K562 (cell line): ENCODE measurements around the gene GLRX3. TPM values are rescaled to one million over a fixed set of nuclear protein-coding genes. Genes with fewer than 3 reads are reported as not detected.
A peak's percentile ranks its signal among the peaks of the same experiment; 100 is the strongest.

Experiments used
- ATAC-seq: fragments of 200-7000 bp; cut with Tn5 transposase; 3 replicates; pipeline ENCODE4 v1.9.1; 2020; ENCODE audit warnings: moderate library complexity
- BruUV-seq: library from RNA; stranded (reverse); fragments of 400-500 nt; replicated peaks from 2 replicates; lab custom pipeline; 2021; lab: Mats Ljungman, UMichigan
- CTCF ChIA-PET: fragments of 300-600 bp; formaldehyde crosslinking; extraction: SDS; loops from one replicate; lab custom pipeline; 2021; ENCODE audit warnings: low intra/inter-chr PET ratio; lab: Yijun Ruan, JAX
- POLR2A ChIA-PET: fragments of 300-600, 350-650 bp; sonication (Branson Sonifier 250); formaldehyde crosslinking; extraction: SDS; loops from one replicate; lab custom pipeline; 2021; ENCODE audit warnings: antibody characterized with exemption, inconsistent platforms; lab: Yijun Ruan, JAX
- DNase-seq, 4 experiments: peaks; one replicate each; pipeline versions ENCODE4 v3.0.0 to v3.0.0-alpha.2; 2011 to 2018; ENCODE audit warnings: low spot score in 3 of 4, mixed read lengths in 3 of 4; ENCODE audit errors: extremely low read depth in 1 of 4
- FAIRE-seq: peaks from 2 replicates; lab custom pipeline; 2011; peaks lifted over from hg19 to GRCh38; lab: Jason Lieb, UNC
- H2AFZ ChIP-seq: 2 replicates; pipeline ENCODE4 v1.6.0; 2011; ENCODE audit warnings: low read depth, low read length, control low read depth, inconsistent platforms
- H3K27ac ChIP-seq: fragments of 200-600 bp; 3 replicates; pipeline ENCODE4 v1.8.0; 2011; ENCODE audit warnings: low read depth, mild to moderate bottlenecking, control low read depth, inconsistent platforms, low read length, moderate library complexity, mixed read lengths; ENCODE audit errors: extremely low read depth
- H3K27me3 ChIP-seq, 2 experiments: fragments of 300-600 bp in 1 of 2; 2 replicates in 1 of 2; 3 replicates in 1 of 2; pipeline versions ENCODE4 v1.6.0 to v1.8.0; 2011; ENCODE audit warnings: inconsistent platforms in 2 of 2, low read length in 2 of 2, mild to moderate bottlenecking in 1 of 2, mixed read lengths in 1 of 2, moderate library complexity in 1 of 2; ENCODE audit not compliant: control insufficient read depth in 2 of 2, insufficient read depth in 2 of 2
- H3K36me3 ChIP-seq: fragments of 300-600 bp; 3 replicates; pipeline ENCODE4 v1.8.0; 2011; ENCODE audit warnings: mild to moderate bottlenecking, low read length, inconsistent platforms; ENCODE audit not compliant: control insufficient read depth, insufficient read depth
- H3K4me1 ChIP-seq, 2 experiments: fragments of 200-600 bp in 1 of 2; replicated peaks in 1 of 2; 2 replicates in 1 of 2; 3 replicates in 1 of 2; pipeline versions ENCODE4 v1.5.1 to v1.8.0; 2011; ENCODE audit warnings: inconsistent platforms in 2 of 2, low read length in 2 of 2, mild to moderate bottlenecking in 1 of 2, mixed read lengths in 1 of 2, moderate library complexity in 1 of 2; ENCODE audit not compliant: control insufficient read depth in 2 of 2, insufficient read depth in 2 of 2
- H3K4me2 ChIP-seq: 2 replicates; pipeline ENCODE4 v1.6.1; 2011; ENCODE audit warnings: low read length, control low read depth, inconsistent platforms, mixed read lengths; ENCODE audit not compliant: insufficient read depth
- H3K4me3 ChIP-seq: fragments of 200-600 bp; sonication (generic), shearing (Covaris generic); 2 replicates; pipeline ENCODE4 v1.5.1; 2016; ENCODE audit warnings: control low read depth, inconsistent platforms
- H3K79me2 ChIP-seq: fragments of 200-600 bp; 3 replicates; pipeline ENCODE4 v1.8.0; 2011; ENCODE audit warnings: low read length, inconsistent platforms; ENCODE audit not compliant: control insufficient read depth, insufficient read depth
- H3K9ac ChIP-seq, 2 experiments: 2 replicates each; pipeline versions ENCODE4 v1.6.0 to v1.6.1; 2011; ENCODE audit warnings: low read depth in 2 of 2, low read length in 2 of 2, control low read depth in 1 of 2, inconsistent platforms in 1 of 2, mild to moderate bottlenecking in 1 of 2, mixed read lengths in 1 of 2; ENCODE audit not compliant: insufficient read depth in 1 of 2
- H3K9me1 ChIP-seq: one replicate; pipeline ENCODE4 v1.6.0; 2011; ENCODE audit warnings: inconsistent platforms, mild to moderate bottlenecking, low read length, moderate library complexity; ENCODE audit not compliant: control insufficient read depth, insufficient read depth
- H3K9me3 ChIP-seq: replicated peaks from 2 replicates; pipeline ENCODE4 v1.5.1; 2011; ENCODE audit warnings: low read depth, low read length, inconsistent platforms; ENCODE audit not compliant: control insufficient read depth, insufficient read depth
- H4K20me1 ChIP-seq: replicated peaks from 2 replicates; pipeline ENCODE4 v1.6.1; 2011; ENCODE audit warnings: low read length, inconsistent platforms, mixed read lengths; ENCODE audit not compliant: control insufficient read depth, insufficient read depth
- ATF3 ChIP-seq, 2 experiments: fragments of 450-650 bp in 1 of 2; sonication (generic) in 1 of 2; formaldehyde crosslinking in 1 of 2; IDR thresholded peaks in 1 of 2; conservative IDR thresholded peaks in 1 of 2; 2 replicates each; pipeline versions ENCODE4 v1.6.1 to v1.8.1; 2016 to 2023; ENCODE audit warnings: mild to moderate bottlenecking in 2 of 2, moderate library complexity in 2 of 2, inconsistent platforms in 1 of 2, missing genetic modification reagents in 1 of 2
- CEBPB ChIP-seq: fragments of 450-650 bp; IDR thresholded peaks from 2 replicates; pipeline ENCODE4 v1.6.1; 2016; ENCODE audit warnings: missing genetic modification characterization, missing compliant biosample characterization
- CHD1 ChIP-seq: fragments of 200-600 bp; sonication (generic); IDR thresholded peaks from one replicate; pipeline ENCODE4 v1.6.1; 2012; ENCODE audit warnings: mild to moderate bottlenecking, moderate library complexity, low read length, inconsistent platforms
- CTCF ChIP-seq, 3 experiments: IDR thresholded peaks in 2 of 3; conservative IDR thresholded peaks in 1 of 3; 2 replicates each; pipeline ENCODE4 v1.5.1; 2011 to 2012; ENCODE audit warnings: low read length in 3 of 3, mild to moderate bottlenecking in 3 of 3, control low read depth in 2 of 3, improper control_type of control experiment in 1 of 3, inconsistent platforms in 1 of 3, low read depth in 1 of 3, mixed read lengths in 1 of 3, moderate library complexity in 1 of 3; ENCODE audit not compliant: insufficient read depth in 2 of 3
- DPF2 ChIP-seq: fragments of 450-650 bp; IDR thresholded peaks from 2 replicates; pipeline ENCODE4 v1.6.1; 2016
- HDAC8 ChIP-seq: fragments of 450-650 bp; IDR thresholded peaks from 2 replicates; pipeline ENCODE4 v1.6.1; 2016; ENCODE audit warnings: mild to moderate bottlenecking, missing genetic modification characterization, moderate library complexity, missing compliant biosample characterization
- HDGF ChIP-seq: fragments of 450-650 bp; IDR thresholded peaks from 2 replicates; pipeline ENCODE4 v1.6.1; 2016
- PYGO2 ChIP-seq: fragments of 450-650 bp; IDR thresholded peaks from 2 replicates; pipeline ENCODE4 v1.6.1; 2016; ENCODE audit warnings: mild to moderate bottlenecking, missing genetic modification characterization, moderate library complexity, missing compliant biosample characterization
- TEAD1 ChIP-seq, 2 experiments: fragments of 450-650 bp in 1 of 2; sonication (generic) in 1 of 2; formaldehyde crosslinking; IDR thresholded peaks; 2 replicates each; pipeline versions ENCODE4 v1.4.0 to v1.8.0; 2020 to 2022; ENCODE audit warnings: mild to moderate bottlenecking in 2 of 2, missing genetic modification reagents in 1 of 2
- XRCC5 ChIP-seq: fragments of 200-400 bp; formaldehyde crosslinking; IDR thresholded peaks from 2 replicates; pipeline ENCODE4 v1.6.1; 2017; ENCODE audit warnings: low read depth, mild to moderate bottlenecking, low read length
- ZKSCAN8 ChIP-seq: fragments of 200-800 bp; sonication (Bioruptor generic); IDR thresholded peaks from 2 replicates; pipeline ENCODE4 v1.6.1; 2016; ENCODE audit warnings: missing genetic modification characterization, missing compliant biosample characterization
- ZNF174 ChIP-seq: fragments of 250-450 bp; sonication (Bioruptor Pico); IDR thresholded peaks from 2 replicates; pipeline ENCODE4 v1.4.0; 2020; ENCODE audit warnings: mild to moderate bottlenecking
- ZNF384 ChIP-seq: IDR thresholded peaks from 2 replicates; pipeline ENCODE4 v1.6.1; 2012; ENCODE audit warnings: low read depth, low read length, improper control_type of control experiment
- ZNF511 ChIP-seq: sonication (generic); formaldehyde crosslinking; IDR thresholded peaks from 2 replicates; pipeline ENCODE4 v1.8.0; 2022; ENCODE audit warnings: mild to moderate bottlenecking, missing genetic modification reagents
- WGBS: fragments of 100-300 bp; shearing (Covaris generic); methylation state at CpG from one replicate; pipeline ENCODE4 v1.1.6; 2016; ENCODE audit warnings: low coverage, mixed read lengths; ENCODE audit not compliant: insufficient coverage; ENCODE audit errors: missing lambda C conversion rate; 5-methylcytosine and 5-hydroxymethylcytosine counted together
- in situ Hi-C: fragments of 300-500 bp; cut with MboI; formaldehyde crosslinking; loops from 4 replicates; pipeline ENCODE4 v1.15.0; 2018; ENCODE audit warnings: inconsistent platforms, mixed read lengths
- intact Hi-C: fragments of 100-400 bp; cut with micrococcal nuclease; formaldehyde crosslinking; loops from 2 replicates; pipeline ENCODE4 v1.14.2; 2022
- polyA plus RNA-seq, 8 experiments: library from polyadenylated mRNA; depleted of rRNA in 4 of 8; stranded (reverse) in 5 of 8; unstranded in 3 of 8; fragments of >200 nt; fragmentation: Nextera tagmentation in 2 of 8; fragmentation: Illumina TruSeq in 1 of 8; extraction: Ambion mirVana in 2 of 8; extraction: Trizol in 1 of 8; gene quantifications; 2 replicates each; pipeline versions ENCODE4 v1.2.1 to v1.2.3, GENCODE V29; 2011 to 2014; ENCODE audit warnings: inconsistent platforms in 1 of 8, missing spikeins in 1 of 8
- total RNA-seq, 7 experiments: library from RNA; depleted of rRNA in 6 of 7; stranded (reverse); fragments of >200 nt in 6 of 7; fragmentation: Illumina TruSeq in 2 of 7; extraction: Trizol in 2 of 7; gene quantifications; 2 replicates each; pipeline versions ENCODE4 v1.2.1 to v1.2.3, GENCODE V29; 2011 to 2021; ENCODE audit warnings: low replicate concordance in 1 of 7
- TF ChIP-seq, protein P1 (sequence below): fragments of 450-650 bp; IDR thresholded peaks from 2 replicates; pipeline ENCODE4 v1.6.1; 2016; ENCODE audit warnings: borderline replicate concordance

The GLRX3 gene
- total and polyA plus RNA-seq, 9 of the 15 experiments (the other 6 are each of a cell fraction or from before 2014, with no cell fraction given), result 115 to 190 (median 169) TPM

GRCh38 chr10:130109796-130110245, 26.4 kb upstream of the GLRX3 start:
- FAIRE-seq, result peak; percentile 80
- Histone ChIP-seq H3K27ac (peak overlapping the region; percentile 84), H3K36me3 (no peaks in the 10 kb centered on the region), H3K9ac (peak overlapping the region; percentile 84 to 93), H3K79me2 (peaks cover 13% of the 10 kb centered on the region; the same call in 2 of the 3 replicates), H3K9me3 (no peaks in the 10 kb centered on the region), H4K20me1 (no peaks in the 10 kb centered on the region), H3K4me3 (peak overlapping the region; percentile 68), H3K9me1 (peaks cover 4% of the 10 kb centered on the region), H3K4me1 (peaks cover 3 to 24% of the 10 kb centered on the region in 2 experiments; a peak in 3 of 5 replicates), H3K4me2 (peak overlapping the region; percentile 100), H3K27me3 (no peaks in the 10 kb centered on the region), H2AFZ (peak overlapping the region; percentile 98)
- ChIA-PET CTCF (no interaction called here), POLR2A (interaction anchor here (0.5 to 1.0 kb wide), 5 partner anchors 11 to 1433 kb away, joined by 3 read pairs; no protein-coding TSS in a partner anchor)
- 0% methylated on average over 7 of the region's 9 CpGs for WGBS
- peak; percentile 37 to 81 (median 46) for DNase-seq
- ATAC-seq, result peak; percentile 8
- intact Hi-C loops, result loop anchor here (10.0 kb wide), 1 partner anchor 65 kb away; no protein-coding TSS in a partner anchor
- in situ Hi-C loops, result loop anchor here (25.0 kb wide), 1 partner anchor 1523 kb away; no protein-coding TSS in a partner anchor
- TSS peak; percentile 86 for BruUV-seq
- TF ChIP-seq, protein P1, sequence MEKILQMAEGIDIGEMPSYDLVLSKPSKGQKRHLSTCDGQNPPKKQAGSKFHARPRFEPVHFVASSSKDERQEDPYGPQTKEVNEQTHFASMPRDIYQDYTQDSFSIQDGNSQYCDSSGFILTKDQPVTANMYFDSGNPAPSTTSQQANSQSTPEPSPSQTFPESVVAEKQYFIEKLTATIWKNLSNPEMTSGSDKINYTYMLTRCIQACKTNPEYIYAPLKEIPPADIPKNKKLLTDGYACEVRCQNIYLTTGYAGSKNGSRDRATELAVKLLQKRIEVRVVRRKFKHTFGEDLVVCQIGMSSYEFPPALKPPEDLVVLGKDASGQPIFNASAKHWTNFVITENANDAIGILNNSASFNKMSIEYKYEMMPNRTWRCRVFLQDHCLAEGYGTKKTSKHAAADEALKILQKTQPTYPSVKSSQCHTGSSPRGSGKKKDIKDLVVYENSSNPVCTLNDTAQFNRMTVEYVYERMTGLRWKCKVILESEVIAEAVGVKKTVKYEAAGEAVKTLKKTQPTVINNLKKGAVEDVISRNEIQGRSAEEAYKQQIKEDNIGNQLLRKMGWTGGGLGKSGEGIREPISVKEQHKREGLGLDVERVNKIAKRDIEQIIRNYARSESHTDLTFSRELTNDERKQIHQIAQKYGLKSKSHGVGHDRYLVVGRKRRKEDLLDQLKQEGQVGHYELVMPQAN, result peak; percentile 41
- TF ChIP-seq ZNF174 (CRISPR knock-in tag) (no peak), ATF3 (IDR thresholded peaks at IDR 0.05) (no peak), ATF3 (CRISPR knock-in tag; conservative IDR thresholded peaks at IDR 0.05) (0 out of 2 replicates have a peak, but pooled peaks have one; percentile 37), CHD1 (peak; percentile 6), TEAD1 (CRISPR knock-in tag; IDR thresholded peaks at IDR 0.05) (peak in 1 of 2 experiments; percentile 70; a peak in 1 of 4 replicates), ZNF384 (peak; percentile 92), HDAC8 (tag) (0 out of 2 replicates have a peak, but pooled peaks have one; percentile 11), XRCC5 (0 out of 2 replicates have a peak, but pooled peaks have one; percentile 6), HDGF (peak; percentile 31; the same call in 1 of the 2 replicates), ZNF511 (no peak), PYGO2 (tag) (0 out of 2 replicates have a peak, but pooled peaks have one; percentile 31), CTCF (IDR thresholded peaks at IDR 0.05 in 2 of 3, conservative IDR thresholded peaks at IDR 0.05 in 1 of 3; ENCODE audit: insufficient read depth in 2 of 3, low read depth in 1 of 3, low read length in 3 of 3) (peak; percentile 56 to 72 (median 65)), DPF2 (peak; percentile 15; the same call in 1 of the 2 replicates), ZKSCAN8 (CRISPR knock-in tag) (no peak), CEBPB (peak; percentile 25; the same call in 1 of the 2 replicates)
